Parathyroid adenoma (tissue), 2 donors: ENCODE measurements around the gene TUBB2B.

Source experiments
- H2AFZ ChIP-seq: fragments of 300-600 bp; sonication (generic); one replicate; pipeline ENCODE4 v1.7.0; 2017; ENCODE audit warnings: antibody characterized with exemption, mild to moderate bottlenecking
- H3K27ac ChIP-seq: fragments of 300-600 bp; sonication (generic); one replicate; pipeline ENCODE4 v1.7.0; 2017
- H3K27me3 ChIP-seq: fragments of 300-600 bp; sonication (generic); one replicate; pipeline ENCODE4 v1.7.0; 2017; ENCODE audit warnings: low read length; ENCODE audit not compliant: control insufficient read depth, insufficient read depth
- H3K36me3 ChIP-seq: fragments of 300-600 bp; sonication (generic); one replicate; pipeline ENCODE4 v1.7.0; 2017; ENCODE audit warnings: low read length; ENCODE audit not compliant: control insufficient read depth, insufficient read depth
- H3K4me1 ChIP-seq: fragments of 300-600 bp; sonication (generic); one replicate; pipeline ENCODE4 v1.7.0; 2017; ENCODE audit warnings: control low read depth
- H3K4me2 ChIP-seq: fragments of 300-600 bp; sonication (generic); one replicate; pipeline ENCODE4 v1.7.0; 2017; ENCODE audit warnings: low read length
- H3K4me3 ChIP-seq: fragments of 300-600 bp; sonication (generic); one replicate; pipeline ENCODE4 v1.7.0; 2017; ENCODE audit warnings: low read depth, low read length
- H3K79me2 ChIP-seq: fragments of 300-600 bp; sonication (generic); one replicate; pipeline ENCODE4 v1.7.0; 2017; ENCODE audit warnings: control low read depth
- H3K9ac ChIP-seq: fragments of 300-600 bp; sonication (generic); one replicate; pipeline ENCODE4 v1.7.0; 2017; ENCODE audit warnings: mild to moderate bottlenecking
- H3K9me3 ChIP-seq: fragments of 300-600 bp; sonication (generic); one replicate; pipeline ENCODE4 v1.7.0; 2017; ENCODE audit warnings: low read length; ENCODE audit not compliant: control insufficient read depth
- TF ChIP-seq, protein P1 (sequence below): fragments of 300-600 bp; sonication (generic); IDR thresholded peaks from one replicate; pipeline ENCODE4 v1.7.0; 2017; ENCODE audit warnings: antibody characterized with exemption, mild to moderate bottlenecking
- donor health status: primary hyperparathyroidism.

Gene TUBB2B

DNA sequence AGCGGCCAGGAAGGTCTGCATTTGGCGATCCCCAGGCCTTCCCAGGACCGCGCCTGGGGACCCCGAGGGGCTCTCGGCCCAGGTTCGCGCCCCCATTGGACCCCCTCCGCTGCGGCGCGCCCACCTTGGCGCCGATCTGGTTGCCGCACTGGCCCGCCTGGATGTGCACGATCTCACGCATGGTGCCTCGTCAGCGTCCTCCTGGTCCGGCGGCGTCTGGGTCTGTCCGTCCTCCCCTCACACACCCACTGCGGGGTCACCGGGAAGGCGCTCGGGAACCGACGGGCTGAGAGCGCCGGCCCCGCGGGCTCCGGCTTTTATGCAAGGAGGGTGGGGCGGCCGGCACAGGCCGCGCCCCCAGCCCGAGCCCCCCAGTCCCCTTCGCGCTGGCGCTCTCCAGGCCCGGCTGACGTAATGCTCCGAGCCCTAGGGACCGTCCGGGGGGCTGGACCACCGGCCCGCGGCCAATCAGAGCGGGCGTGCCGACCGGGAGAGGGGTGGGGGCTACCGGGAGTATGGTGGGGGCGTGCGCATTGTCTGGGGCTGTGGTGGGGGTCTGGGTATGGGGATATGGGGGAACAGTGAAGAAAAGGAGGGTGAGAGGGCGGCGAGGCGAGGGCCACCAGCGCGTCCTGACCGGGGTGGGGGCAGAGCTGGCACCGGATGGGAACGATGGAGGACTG is at the start of gene TUBB2B:
TUBB2B (minus strand) TSS at position 291 of the 683 bp plus-strand sequence; CDS start at position 181, 110 bp downstream.
- H3K9me3 ChIP-seq = no peaks in the 10 kb centered on the region
- H2AFZ ChIP-seq = peak within 1 kb of the TSS; percentile 34
- H3K36me3 ChIP-seq = no peaks in the 10 kb centered on the region
- TF ChIP-seq, protein P1, sequence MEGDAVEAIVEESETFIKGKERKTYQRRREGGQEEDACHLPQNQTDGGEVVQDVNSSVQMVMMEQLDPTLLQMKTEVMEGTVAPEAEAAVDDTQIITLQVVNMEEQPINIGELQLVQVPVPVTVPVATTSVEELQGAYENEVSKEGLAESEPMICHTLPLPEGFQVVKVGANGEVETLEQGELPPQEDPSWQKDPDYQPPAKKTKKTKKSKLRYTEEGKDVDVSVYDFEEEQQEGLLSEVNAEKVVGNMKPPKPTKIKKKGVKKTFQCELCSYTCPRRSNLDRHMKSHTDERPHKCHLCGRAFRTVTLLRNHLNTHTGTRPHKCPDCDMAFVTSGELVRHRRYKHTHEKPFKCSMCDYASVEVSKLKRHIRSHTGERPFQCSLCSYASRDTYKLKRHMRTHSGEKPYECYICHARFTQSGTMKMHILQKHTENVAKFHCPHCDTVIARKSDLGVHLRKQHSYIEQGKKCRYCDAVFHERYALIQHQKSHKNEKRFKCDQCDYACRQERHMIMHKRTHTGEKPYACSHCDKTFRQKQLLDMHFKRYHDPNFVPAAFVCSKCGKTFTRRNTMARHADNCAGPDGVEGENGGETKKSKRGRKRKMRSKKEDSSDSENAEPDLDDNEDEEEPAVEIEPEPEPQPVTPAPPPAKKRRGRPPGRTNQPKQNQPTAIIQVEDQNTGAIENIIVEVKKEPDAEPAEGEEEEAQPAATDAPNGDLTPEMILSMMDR = no peak
- H3K27me3 ChIP-seq = peaks cover 10% of the 10 kb centered on the region
- H3K9ac ChIP-seq = no peak within 1 kb of the TSS
- no peaks in the 10 kb centered on the region for H3K79me2 ChIP-seq
- peak within 1 kb of the TSS; percentile 11 for H3K4me3 ChIP-seq
- H3K4me1 ChIP-seq = peaks cover 8% of the 10 kb centered on the region
- H3K27ac ChIP-seq = no peak within 1 kb of the TSS
- H3K4me2 ChIP-seq = peak within 1 kb of the TSS; percentile 55

DNA sequence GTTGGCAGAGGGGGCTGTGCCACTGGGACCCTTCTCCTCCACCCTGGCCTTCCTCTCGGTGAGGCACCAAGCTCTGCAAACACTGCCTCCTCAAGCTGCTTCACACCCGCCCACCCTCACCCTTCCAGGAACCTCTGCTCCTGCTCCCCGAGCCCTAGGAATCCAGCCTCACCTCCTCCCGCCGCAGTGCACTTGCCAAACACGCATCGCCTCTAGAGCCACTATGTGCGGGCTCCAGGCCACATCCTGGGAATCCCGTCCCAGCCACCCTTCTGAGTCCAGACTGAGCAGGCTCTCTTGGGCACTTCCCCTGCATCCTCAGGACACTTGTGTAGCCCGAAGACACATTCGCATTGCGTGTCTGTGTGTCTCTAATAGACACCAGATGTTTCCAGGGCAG is 49.8 kb upstream of the TUBB2B start:
- TF ChIP-seq, protein P1 = no peak
- Histone ChIP-seq H3K9ac (no peak overlapping the region), H3K4me2 (no peak overlapping the region), H3K79me2 (no peaks in the 10 kb centered on the region), H3K27me3 (no peaks in the 10 kb centered on the region), H3K27ac (no peak overlapping the region), H3K9me3 (no peaks in the 10 kb centered on the region), H2AFZ (no peak overlapping the region), H3K4me1 (no peaks in the 10 kb centered on the region), H3K4me3 (no peak overlapping the region), H3K36me3 (no peaks in the 10 kb centered on the region)

- no peak overlapping the region for H3K9ac ChIP-seq
- no peaks in the 10 kb centered on the region for H3K79me2 ChIP-seq
- no peak overlapping the region for H3K27ac ChIP-seq
- H3K27me3 ChIP-seq = no peaks in the 10 kb centered on the region
- no peak overlapping the region for H3K4me3 ChIP-seq
- H2AFZ ChIP-seq = no peak overlapping the region
- no peak overlapping the region for H3K4me2 ChIP-seq
- no peaks in the 10 kb centered on the region for H3K9me3 ChIP-seq
- no peaks in the 10 kb centered on the region for H3K4me1 ChIP-seq
- TF ChIP-seq, protein P1 = no peak
- H3K36me3 ChIP-seq = no peaks in the 10 kb centered on the region
Measured at GRCh38 chr6:3276174-3277167, 49.0 kb upstream of the TUBB2B start.

DNA sequence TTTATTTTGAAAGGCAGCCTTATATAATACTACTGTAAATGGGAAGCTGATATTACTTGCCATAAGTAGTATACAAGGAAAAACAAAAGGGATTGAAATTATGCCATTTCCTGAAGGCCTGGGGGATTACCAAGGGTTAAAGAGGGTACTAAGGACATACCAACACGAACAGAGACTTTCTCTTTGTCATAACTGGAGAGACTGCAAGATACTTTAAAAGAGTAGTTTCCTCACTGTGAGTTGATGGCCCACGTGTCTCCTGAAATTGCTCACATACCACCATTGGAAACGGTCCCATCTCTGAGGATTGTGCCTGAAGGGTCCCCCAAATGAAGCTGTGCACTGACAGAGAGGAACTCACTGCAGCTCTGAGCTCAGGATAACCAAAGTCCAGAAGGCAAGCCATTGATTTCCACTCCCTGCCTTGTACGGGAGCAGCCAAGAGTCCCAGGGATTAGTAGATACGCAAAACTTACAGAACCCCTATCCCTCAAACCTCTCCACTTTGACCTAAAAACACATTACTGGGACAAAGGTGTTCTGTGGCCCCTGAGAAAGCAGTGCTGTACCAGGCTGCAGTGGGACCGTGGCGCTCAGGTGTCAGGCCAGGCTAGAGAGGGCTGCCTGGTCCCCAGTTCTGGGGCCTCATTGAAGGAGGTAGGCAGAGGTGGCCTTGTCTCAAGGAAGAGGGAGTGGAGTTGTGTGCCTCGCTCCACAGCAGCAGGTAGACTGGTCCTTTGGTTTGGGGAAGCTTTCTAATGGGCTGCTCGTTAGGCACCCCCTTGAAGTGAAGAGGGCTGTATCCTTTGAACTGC is 46.5 kb upstream of the TUBB2B start:
- H3K9ac ChIP-seq = no peak overlapping the region
- H2AFZ ChIP-seq = no peak overlapping the region
- H3K9me3 ChIP-seq = no peaks in the 10 kb centered on the region
- no peaks in the 10 kb centered on the region for H3K27me3 ChIP-seq
- no peak overlapping the region for H3K4me2 ChIP-seq
- H3K27ac ChIP-seq = no peak overlapping the region
- no peaks in the 10 kb centered on the region for H3K36me3 ChIP-seq
- TF ChIP-seq, protein P1 = no peak
- H3K4me1 ChIP-seq = no peaks in the 10 kb centered on the region
- no peak overlapping the region for H3K4me3 ChIP-seq
- H3K79me2 ChIP-seq = peaks cover 3% of the 10 kb centered on the region
